ENCODE data around the gene RENBP. TPM values are rescaled to one million over a fixed set of nuclear protein-coding genes. Genes with fewer than 3 reads are reported as not detected.

RENBP gene
- total and polyA plus RNA-seq, 2 of the 13 experiments (the other 11 are each of a cell fraction or from before 2014, with no cell fraction given), result 1.4 to 2.6 TPM

GRCh38 chrX:153955228-153955732, 10.8 kb upstream of the RENBP start:
- intact Hi-C loops (cut with micrococcal nuclease; ENCODE audit: unreplicated experiment) (no loop called here), in situ Hi-C loops (cut with HindIII; ENCODE audit: extremely low pct_ligation_motif_present, low pct_unique_long_range_greater_than_20kb) (no loop called here)
- H3K36me3 ChIP-seq (replicated peaks in 1 of 2; ENCODE audit: control insufficient read depth in 1 of 2, insufficient read depth in 2 of 2, low read length in 2 of 2), result peaks cover 25 to 76% of the 10 kb centered on the region in 2 experiments; a peak in 4 of 5 replicates
- H4K20me1 ChIP-seq (ENCODE audit: insufficient read depth, low read length), result 0 out of 2 replicates have a peak, but pooled peaks cover 2% of the 10 kb centered on the region
- H3K4me2 ChIP-seq (ENCODE audit: low read depth, low read length), result no peak overlapping the region
- 100% methylated on average over 3 of the region's 12 CpGs for WGBS (ENCODE audit: low lambda C conversion rate)
- ChIA-PET POLR2A (no interaction called here), CTCF (ENCODE audit: low intra/inter-chr PET ratio, low total read pairs) (no interaction called here)
- H3K4me3 ChIP-seq (replicated peaks in 1 of 3; ENCODE audit: insufficient read depth in 1 of 3, low read depth in 2 of 3, low read length in 3 of 3), result no peak overlapping the region
- no peak for DNase-seq (ENCODE audit: low spot score)
- no peak overlapping the region for H3K27ac ChIP-seq (ENCODE audit: extremely low read length, insufficient read depth, low read length)
- no peaks in the 10 kb centered on the region for H3K79me2 ChIP-seq (ENCODE audit: insufficient read depth, low read length)
- TF ChIP-seq MIXL1 (CRISPR knock-in tag; IDR thresholded peaks at IDR 0.05) (no peak), IKZF1 (IDR thresholded peaks at IDR 0.05) (no peak), GTF3A (CRISPR knock-in tag; conservative IDR thresholded peaks at IDR 0.05) (no peak), ZNF749 (CRISPR knock-in tag; IDR thresholded peaks at IDR 0.05; ENCODE audit: borderline replicate concordance) (no peak), CBX1 (IDR thresholded peaks at IDR 0.05; ENCODE audit: low read depth) (no peak), ZKSCAN5 (CRISPR knock-in tag; IDR thresholded peaks at IDR 0.05) (no peak), PTBP1 (IDR thresholded peaks at IDR 0.05; ENCODE audit: low read depth, low read length, poor library complexity, severe bottlenecking) (no peak), ZFP62 (CRISPR knock-in tag; IDR thresholded peaks at IDR 0.05) (no peak), AGO2 (optimal IDR thresholded peaks at IDR 0.05; ENCODE audit: low read depth, low read length) (peak; percentile 2)
- H2AFZ ChIP-seq (ENCODE audit: low read length), result no peak overlapping the region
- FAIRE-seq, result no peak
- H3K9ac ChIP-seq (ENCODE audit: insufficient read depth, low read depth, low read length), result no peak overlapping the region
- H3K9me3 ChIP-seq (ENCODE audit: low read length), result no peaks in the 10 kb centered on the region
- no TSS peak for BruUV-seq (replicated peaks)
- no peak; the same call in 2 of the 3 replicates for ATAC-seq
- H3K27me3 ChIP-seq (ENCODE audit: control insufficient read depth in 1 of 2, insufficient read depth in 2 of 2, low read length in 2 of 2), result no peaks in the 10 kb centered on the region
- no peaks in the 10 kb centered on the region for H3K4me1 ChIP-seq (ENCODE audit: insufficient read depth, low read length)

GRCh38 chrX:153954558-153955227, 10.2 kb upstream of the RENBP start:
- H3K4me2 ChIP-seq (ENCODE audit: low read depth, low read length), result no peak overlapping the region
- POLR2A ChIA-PET, result no interaction called here
- peaks cover 22 to 73% of the 10 kb centered on the region in 2 experiments; a peak in 4 of 5 replicates for H3K36me3 ChIP-seq (replicated peaks in 1 of 2; ENCODE audit: control insufficient read depth in 1 of 2, insufficient read depth in 2 of 2, low read length in 2 of 2)
- BruUV-seq (replicated peaks), result no TSS peak
- FAIRE-seq (no peak), DNase-seq (ENCODE audit: low spot score) (no peak), ATAC-seq (peak; percentile 3)
- intact Hi-C loops (cut with micrococcal nuclease; ENCODE audit: unreplicated experiment), result no loop called here
- no peak overlapping the region for H3K9ac ChIP-seq (ENCODE audit: insufficient read depth, low read depth, low read length)
- H3K27me3 ChIP-seq (ENCODE audit: control insufficient read depth in 1 of 2, insufficient read depth in 2 of 2, low read length in 2 of 2), result no peaks in the 10 kb centered on the region
- H3K4me3 ChIP-seq (replicated peaks in 1 of 3; ENCODE audit: insufficient read depth in 1 of 3, low read depth in 2 of 3, low read length in 3 of 3), result no peak overlapping the region
- H3K27ac ChIP-seq (ENCODE audit: extremely low read length, insufficient read depth, low read length), result no peak overlapping the region
- in situ Hi-C loops (cut with HindIII; ENCODE audit: extremely low pct_ligation_motif_present, low pct_unique_long_range_greater_than_20kb), result no loop called here
- H3K9me3 ChIP-seq (ENCODE audit: low read length), result no peaks in the 10 kb centered on the region
- H4K20me1 ChIP-seq (ENCODE audit: insufficient read depth, low read length), result 0 out of 2 replicates have a peak, but pooled peaks cover 2% of the 10 kb centered on the region
- CTCF ChIA-PET (ENCODE audit: low intra/inter-chr PET ratio, low total read pairs), result no interaction called here
- H3K79me2 ChIP-seq (ENCODE audit: insufficient read depth, low read length), result no peaks in the 10 kb centered on the region
- no peak overlapping the region for H2AFZ ChIP-seq (ENCODE audit: low read length)
- H3K4me1 ChIP-seq (ENCODE audit: insufficient read depth, low read length), result no peaks in the 10 kb centered on the region
- WGBS (ENCODE audit: low lambda C conversion rate), result 100% methylated on average over 7 of the region's 44 CpGs
- no peak for TF ChIP-seq HIVEP1 (CRISPR knock-in tag; IDR thresholded peaks at IDR 0.05)
- TF ChIP-seq HNRNPL (IDR thresholded peaks at IDR 0.05; ENCODE audit: low read depth, low read length), result peak; percentile 83; the same call in 1 of the 2 replicates
- no peak for TF ChIP-seq FOSL2 (CRISPR knock-in tag; IDR thresholded peaks at IDR 0.05)
- peak; percentile 48 for TF ChIP-seq AGO2 (optimal IDR thresholded peaks at IDR 0.05; ENCODE audit: low read depth, low read length)
- no peak for TF ChIP-seq CTCF (CRISPR knock-in tag; IDR thresholded peaks at IDR 0.05)
- no peak for TF ChIP-seq TARDBP (CRISPR knock-in tag; IDR thresholded peaks at IDR 0.05)
- TF ChIP-seq, protein P1, sequence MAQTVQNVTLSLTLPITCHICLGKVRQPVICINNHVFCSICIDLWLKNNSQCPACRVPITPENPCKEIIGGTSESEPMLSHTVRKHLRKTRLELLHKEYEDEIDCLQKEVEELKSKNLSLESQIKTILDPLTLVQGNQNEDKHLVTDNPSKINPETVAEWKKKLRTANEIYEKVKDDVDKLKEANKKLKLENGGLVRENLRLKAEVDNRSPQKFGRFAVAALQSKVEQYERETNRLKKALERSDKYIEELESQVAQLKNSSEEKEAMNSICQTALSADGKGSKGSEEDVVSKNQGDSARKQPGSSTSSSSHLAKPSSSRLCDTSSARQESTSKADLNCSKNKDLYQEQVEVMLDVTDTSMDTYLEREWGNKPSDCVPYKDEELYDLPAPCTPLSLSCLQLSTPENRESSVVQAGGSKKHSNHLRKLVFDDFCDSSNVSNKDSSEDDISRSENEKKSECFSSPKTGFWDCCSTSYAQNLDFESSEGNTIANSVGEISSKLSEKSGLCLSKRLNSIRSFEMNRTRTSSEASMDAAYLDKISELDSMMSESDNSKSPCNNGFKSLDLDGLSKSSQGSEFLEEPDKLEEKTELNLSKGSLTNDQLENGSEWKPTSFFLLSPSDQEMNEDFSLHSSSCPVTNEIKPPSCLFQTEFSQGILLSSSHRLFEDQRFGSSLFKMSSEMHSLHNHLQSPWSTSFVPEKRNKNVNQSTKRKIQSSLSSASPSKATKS (CRISPR knock-in tag; IDR thresholded peaks at IDR 0.05), result no peak
- no peak for TF ChIP-seq CAMTA2 (CRISPR knock-in tag; IDR thresholded peaks at IDR 0.05; ENCODE audit: borderline replicate concordance)

All from HepG2 (cell line).